NCI-H2227 (cell line): ENCODE results near the gene NCK2.

Experiments used
- DNase-seq: peaks from one replicate; lab custom pipeline; 2025; ENCODE audit not compliant: unreplicated experiment; lab: John Stamatoyannopoulos, UW

Gene NCK2

DNA sequence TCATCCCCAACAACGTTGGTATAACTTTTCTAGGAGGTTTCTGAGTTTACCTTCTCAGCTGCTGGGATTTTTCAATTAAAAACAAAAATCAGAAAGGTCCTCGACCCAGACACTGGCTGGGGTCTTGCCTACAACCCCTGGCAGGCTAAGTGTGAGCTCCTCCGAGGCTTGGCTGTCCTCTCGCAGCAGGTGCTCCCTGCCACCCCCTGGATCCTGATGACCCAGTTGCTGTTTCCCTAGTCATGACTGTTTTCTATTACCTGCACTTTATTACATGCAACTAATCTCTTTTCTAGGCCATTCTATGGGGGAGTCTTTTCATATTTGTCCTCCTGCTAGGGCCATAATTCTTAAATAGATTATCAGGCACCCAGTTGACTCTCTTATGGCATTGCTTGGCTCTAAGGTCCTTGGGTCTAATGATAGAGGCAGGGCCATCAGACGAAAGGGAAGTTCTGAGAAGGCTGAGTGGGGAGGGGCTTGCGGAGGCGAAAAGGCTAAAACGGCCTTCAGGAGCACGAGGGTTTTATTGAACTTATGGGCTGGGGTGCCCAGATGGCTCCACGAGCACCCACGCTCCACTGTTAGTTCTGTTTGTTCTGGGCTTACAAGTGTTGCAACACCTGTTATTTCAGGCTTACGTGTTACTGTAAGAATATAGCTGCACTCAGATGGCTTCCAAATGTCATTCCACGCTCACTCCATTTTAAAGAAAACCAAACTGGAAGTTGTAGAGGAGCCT, 166.0 kb downstream of the NCK2 start:
- DNase-seq, result no peak

DNA sequence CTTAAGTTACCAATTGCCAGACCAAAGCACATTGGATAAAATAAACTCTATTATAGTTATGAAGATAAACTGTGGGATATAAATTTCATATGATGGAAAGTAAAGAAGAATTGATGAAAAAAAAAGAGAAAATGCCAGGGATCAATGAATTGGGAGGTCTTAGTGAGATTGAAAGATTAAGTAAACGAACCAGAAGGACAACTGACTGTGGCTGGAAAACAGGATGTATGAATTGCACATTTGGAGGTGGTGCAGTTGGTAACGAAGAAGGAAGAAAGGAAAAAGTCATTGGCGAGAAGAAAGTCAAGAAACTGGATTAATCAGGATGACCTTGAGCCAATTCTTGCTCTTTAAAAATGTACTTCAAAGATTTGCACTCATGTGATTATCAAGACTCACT, 166.7 kb downstream of the NCK2 start:
- DNase-seq, result no peak

DNA sequence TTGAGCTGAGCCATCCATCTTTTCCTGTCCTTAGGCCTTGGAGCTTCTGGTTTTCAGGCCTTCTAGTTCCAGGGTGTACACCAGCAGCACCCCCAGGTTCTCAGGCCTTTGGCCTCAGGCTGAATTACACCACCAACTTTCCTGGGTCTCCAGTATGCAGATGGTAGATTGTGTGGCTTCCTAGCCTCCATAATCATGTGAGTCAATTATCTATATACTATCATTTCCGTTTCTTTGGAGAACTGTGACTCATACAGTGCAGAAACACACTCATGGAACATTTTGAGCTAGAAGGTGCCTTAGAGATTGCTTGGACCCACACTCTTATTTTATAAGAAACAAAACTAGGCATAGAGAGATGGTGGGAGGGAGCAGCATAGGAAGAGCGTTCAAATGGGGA, 167.4 kb downstream of the NCK2 start:
- DNase-seq, result no peak

DNA sequence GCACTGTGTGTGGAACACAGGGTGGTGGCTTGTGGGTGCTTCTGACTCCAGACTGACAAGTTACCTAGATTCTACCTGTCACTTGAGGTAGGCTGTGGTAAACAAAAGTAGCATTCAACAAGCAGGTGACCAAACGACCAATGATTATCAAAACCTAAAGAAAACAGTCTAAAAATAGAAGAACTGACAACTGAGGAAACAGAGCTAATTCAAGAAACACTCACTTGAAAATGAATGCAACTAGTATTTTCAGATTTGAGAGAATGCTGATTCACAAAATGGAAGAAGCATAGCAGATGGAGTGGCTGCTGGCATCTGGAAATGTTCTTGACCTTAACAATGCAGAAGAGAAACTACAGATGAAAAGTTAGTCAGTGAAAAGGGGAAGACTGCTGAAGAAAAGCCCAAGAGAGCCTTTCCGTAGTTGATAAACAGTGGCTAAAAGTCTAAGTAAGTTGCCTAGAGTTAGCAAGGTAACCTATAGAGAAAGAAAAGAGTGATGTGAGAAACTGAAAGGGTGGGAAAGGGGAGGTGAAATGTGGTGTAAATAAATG, 170.4 kb downstream of the NCK2 start:
- no peak for DNase-seq

DNA sequence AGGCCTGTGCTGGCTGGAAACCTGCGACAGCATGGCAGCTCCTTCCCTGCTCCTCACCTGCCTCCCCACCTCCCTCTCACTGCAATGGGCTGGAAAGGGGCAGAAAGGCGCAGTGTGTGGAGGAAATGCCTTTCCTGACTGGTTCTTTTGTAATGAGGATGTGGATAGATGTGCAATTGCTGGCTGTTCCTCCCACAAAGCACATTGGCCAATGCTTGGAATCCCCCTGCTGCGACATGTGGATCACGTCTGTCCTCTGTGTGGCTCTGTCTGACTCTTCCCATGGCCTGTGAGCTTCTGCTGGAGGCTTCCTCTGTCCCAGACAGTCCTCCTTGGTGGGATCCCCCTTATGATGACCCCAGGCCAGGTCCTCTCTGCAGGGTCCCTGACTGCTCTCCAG, 172.5 kb downstream of the NCK2 start:
- DNase-seq, result no peak

DNA sequence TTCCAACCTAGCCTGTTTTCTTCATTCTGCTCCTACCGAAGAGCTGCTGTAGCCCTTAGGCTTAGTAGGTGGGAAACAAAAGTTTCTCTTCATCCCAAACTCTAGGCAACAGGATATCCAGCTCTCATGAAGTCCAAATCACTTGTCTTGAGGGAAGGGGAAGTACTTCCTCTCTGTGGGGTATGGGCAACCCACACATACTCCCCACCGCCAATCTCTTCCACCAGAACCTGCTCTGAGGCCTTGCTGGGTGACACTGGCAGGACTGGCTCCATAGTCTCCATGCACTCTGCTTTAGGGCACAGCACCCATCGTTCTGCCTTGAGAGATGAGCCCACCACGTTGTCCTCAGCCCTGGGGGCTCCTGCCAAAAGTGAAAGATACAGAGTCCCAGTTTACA, 173.0 kb downstream of the NCK2 start:
- DNase-seq, result no peak

DNA sequence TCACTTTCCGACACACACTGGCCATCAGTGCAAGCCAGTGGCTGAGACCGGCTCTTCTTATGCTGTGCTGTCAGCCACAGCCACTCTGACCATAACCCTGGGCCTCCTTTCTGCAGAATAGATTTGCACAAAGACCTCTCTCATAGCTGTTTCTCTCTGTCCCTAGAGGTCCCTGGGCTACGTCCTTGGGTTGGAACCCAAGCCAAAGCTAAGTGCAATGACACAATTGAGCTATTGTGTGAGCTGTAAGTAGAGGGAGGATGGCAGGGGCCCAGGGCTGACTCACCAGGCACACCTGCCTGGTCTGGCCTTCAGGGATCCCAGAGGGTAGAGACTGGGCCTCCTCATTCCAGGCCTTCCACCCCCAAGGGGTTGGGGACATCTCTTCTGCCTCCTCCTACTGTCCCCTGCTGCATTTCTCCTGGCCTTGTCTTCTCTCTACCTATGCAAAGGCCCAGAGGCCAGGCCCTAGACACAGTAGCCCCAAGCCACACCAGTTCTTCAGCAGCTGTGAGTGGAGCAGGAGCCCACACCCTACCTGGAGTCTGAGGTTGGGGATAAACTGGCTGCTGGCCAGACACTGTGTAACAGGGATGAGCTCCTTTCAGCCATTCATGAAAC, 174.6 kb downstream of the NCK2 start:
- DNase-seq, result no peak

DNA sequence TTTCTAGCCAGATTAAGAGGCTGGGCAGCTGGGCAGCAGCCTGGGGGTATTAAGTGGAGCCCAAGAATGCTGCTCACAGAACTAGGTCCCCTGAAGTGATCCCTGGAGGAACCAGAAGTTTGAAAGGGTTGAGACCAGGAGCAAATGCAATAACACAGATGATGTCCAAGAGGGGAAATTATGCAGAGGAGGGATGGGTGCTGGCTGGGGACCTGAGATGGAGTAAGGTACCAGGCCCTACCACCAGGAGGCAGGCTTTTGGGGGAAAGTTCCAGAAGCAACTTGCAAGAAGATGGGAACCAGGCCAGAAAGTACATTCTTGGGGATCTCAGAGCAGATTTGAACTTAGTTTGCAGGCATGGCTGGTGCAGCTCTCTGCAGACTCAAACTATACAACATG, 175.1 kb downstream of the NCK2 start:
- DNase-seq, result no peak

DNA sequence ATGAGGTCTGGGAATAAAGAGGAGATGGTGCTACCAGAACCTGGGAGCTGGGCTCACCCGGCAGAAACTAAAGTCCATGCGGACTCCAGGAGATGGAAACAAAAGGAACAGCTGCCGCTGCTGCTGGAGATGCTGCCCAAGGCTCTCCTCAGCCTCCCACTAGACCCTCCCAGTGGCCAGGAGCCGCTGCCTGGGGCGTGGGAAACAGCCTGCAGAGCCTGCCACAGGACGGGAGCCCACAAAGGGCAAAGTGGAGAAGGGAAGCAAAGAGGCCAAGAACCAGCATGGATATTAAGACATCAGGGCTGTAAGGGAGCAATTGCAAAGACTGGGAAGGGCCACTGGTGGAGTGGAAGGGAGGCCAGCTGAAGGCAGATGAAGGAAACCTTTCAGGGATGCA, 179.6 kb downstream of the NCK2 start:
- DNase-seq, result no peak

DNA sequence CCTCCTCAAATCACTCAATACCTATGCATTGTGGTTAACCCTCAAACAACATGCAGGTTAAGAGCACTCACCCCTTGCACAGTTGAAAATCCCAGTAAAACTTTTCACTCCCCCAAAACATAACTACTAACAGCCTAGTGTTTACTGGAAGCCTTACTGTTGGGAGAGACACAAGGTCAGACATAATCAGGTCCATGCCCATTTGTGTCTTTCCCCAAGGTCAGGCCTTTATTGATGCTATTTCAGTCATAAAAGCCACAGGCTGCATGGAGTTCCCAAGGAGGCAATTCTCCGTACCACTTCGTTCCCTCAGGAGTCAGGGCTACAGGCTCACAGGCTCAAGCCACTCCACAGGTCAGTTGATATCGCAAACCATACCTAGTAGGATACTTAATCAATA, 180.2 kb downstream of the NCK2 start:
- DNase-seq, result no peak

DNA sequence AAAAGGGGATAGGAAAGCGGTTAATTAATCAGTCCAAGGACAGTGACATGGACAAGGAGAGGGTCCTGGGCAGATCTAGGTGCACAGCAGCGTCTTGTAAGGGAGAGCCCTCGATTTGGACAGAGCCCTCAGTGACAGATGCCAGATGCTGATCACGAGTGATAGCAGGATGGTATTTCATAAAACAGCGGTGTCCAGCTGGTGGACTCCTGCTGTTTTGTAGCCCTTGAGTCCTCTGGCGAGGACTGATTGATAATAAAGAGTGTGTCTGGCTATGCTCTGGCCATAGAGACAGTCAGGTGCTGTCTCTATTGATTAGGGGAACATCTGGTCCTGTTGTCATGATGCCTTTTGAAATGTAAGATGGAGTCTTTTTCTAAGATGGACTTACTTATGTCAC, 180.7 kb downstream of the NCK2 start:
- DNase-seq, result no peak

DNA sequence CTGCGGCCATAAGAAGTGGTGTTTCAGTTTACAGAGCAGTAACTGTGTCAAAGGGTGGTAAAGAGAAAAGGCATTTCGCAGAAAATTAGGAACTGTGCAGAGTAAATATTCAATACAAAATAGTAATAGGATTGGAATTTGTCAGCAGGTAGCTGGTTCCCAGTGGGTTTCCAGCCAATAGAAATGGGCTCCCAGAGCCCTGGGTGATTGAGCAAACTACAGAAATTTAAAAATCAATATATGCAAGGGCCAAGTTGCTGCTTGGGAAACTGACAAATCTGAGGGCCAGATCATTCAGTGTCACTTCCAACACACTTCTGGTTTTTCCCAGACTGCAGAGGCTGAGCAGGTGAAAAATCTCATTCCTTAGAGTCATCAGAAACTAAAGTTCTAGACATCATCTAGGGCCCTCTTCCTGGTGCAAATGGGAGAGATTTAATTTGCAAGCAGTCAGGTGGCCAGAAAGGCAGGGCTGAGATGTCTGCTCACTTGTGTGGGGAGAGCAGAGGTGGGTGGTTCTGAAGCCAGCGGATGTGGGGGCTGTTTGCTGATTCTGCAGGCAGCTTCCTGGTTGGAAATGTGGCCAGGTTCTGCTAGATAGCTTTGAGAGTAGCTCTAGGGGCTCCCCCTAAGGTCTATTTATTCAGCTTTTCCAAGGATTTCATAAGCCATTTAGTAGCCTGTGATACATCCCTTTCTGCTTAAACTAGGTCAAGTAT, 182.4 kb downstream of the NCK2 start:
- DNase-seq, result no peak

DNA sequence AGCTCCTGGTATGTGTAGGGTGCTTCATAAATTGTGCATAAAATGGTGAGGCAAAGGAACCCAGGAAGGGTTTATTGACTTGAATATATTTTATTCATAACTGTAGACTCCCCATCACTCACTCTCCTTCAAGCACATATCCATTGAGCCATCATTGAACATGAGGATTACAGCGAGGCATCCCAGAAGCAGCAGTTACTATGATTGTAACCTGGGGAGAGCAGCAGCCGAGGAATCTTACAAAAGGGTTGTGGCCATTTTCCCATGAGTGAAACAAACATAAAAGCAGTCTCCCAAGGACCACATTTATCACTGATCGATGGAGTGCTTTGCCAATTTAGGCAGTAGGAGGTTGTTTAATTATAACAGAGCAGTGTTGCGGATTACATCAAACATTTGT, 183.4 kb downstream of the NCK2 start:
- no peak for DNase-seq

DNA sequence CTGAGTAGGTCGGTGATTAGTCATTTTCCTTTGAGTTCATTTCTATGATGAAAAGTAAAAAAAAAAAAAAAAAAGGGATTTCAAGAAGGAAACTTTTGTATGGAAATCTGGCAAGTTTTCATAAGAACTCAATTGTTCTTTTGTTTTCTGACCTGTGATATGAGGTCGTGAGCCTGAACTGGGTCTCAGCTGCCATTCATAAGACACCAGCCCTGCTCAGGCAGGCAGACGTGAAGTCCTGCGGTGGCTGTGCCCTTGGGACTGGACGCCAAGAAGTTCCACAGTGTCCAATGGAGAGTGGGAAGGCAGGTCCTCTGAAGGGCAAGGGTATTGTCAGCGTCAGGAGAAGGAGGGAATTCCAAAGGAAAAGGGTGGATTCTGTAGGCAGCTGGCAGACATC, 183.9 kb downstream of the NCK2 start:
- no peak for DNase-seq

DNA sequence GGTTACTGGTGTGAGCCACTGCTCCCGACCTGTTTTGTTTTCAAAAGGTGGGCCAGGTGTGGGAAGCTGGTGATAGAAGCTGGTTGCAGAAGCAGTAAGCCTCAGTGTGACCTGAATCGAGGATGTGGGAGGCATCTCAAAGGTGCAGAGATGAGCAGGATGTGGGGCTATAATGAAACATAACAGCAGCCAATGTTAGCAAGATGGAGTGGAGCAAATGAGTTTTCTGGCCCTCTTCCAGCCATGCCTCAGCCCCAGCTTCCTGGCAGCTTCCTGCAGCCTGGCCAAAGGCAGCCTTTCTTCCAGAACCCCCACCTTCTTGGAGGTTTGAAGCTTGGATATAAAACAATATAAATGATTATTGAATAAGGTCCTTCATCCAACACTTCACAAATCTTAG, 184.8 kb downstream of the NCK2 start:
- DNase-seq, result no peak

DNA sequence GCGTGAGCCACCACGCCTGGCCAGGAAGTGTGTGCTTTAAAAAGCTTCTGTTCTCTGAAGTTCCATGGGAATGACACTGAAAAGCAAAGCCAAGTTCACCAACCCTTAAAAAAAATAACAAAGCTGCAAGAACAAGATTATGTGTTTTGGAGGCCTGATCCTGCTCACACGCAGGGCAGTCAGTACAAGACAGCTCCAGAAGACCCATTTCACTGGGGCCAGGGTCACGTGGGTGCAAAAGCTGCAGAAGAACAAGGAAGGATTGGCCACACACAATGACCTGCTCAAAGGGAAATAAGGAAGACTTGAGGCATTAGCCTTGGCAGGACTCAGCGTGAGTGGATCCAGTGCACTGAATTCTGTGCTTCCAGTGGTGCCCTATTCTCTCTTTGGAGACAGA, 187.9 kb downstream of the NCK2 start:
- no peak for DNase-seq

DNA sequence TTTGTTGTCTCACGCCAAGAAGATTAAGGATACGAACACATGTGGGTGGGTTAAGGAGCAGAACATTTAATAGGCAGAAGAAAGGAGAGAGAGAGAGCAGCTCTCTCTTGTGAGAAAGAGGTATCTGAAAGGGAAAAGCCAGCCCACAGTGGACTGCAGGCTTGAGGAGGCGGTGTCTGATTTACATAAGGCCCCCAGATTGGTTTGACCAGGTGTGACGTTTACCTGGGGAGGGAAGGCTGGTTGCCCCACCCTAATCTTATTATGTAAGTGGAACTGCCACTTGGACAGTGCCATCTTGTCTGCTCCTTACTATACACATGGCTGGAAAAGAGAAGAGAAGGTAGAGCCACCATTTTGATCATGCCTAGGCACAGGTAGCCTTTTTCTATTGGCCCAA, 189.2 kb downstream of the NCK2 start:
- DNase-seq, result no peak

DNA sequence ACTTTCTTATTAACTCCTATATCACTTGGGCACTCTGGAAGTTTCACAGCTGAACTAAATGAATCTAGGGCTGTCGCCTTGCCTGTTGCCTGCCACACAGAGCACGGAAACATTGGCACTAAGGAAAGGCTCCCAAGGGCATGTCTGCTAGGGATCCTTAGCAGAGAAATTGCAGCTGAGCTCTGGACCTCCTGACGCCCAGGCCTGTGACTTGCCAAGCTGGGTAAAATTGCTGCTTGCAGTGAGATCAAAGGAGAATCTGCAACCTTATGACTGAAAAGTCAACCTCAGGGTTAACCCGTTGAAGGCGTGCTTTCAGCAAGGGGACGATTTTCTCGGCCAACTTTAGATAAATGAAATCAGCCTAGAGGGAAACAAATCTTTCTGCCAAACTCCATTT, 189.8 kb downstream of the NCK2 start:
- DNase-seq, result peak; percentile 8

DNA sequence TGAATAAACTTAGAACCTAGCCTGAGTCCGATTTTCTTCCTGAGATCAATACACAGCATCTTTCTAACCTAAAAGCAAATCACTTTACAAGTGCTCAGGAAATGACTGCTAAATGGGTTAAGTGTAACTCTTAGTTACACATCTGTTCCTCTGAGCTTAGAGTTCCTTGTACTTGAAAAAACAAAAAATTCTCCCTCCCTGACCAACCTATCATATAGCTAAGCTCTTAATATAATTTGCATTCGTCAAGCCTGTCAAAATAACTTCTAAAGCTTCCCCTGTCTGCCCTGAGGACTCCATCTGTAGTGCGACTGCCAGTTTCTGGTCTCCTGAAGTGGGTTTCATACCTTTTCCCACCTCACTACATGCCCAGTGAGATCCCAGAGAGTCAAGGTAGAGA, 190.4 kb downstream of the NCK2 start:
- no peak for DNase-seq

DNA sequence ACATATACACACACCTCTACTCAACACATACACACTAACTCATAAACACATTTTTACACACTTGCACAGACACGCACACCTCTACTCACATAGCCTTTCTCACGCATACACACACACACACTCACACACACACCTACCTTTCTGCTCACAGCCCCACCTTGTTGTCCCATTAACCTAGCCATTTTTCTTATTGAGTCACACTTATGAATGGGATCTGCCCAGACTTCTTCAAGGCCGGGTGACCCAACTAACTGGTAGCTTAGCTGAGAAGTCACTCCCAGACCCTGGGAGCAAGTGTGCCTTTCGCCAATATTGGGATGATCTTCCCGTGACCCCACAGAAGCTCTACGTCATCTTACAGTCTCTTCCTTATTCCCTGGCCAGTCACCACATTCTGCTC, 192.2 kb downstream of the NCK2 start:
- DNase-seq, result no peak

DNA sequence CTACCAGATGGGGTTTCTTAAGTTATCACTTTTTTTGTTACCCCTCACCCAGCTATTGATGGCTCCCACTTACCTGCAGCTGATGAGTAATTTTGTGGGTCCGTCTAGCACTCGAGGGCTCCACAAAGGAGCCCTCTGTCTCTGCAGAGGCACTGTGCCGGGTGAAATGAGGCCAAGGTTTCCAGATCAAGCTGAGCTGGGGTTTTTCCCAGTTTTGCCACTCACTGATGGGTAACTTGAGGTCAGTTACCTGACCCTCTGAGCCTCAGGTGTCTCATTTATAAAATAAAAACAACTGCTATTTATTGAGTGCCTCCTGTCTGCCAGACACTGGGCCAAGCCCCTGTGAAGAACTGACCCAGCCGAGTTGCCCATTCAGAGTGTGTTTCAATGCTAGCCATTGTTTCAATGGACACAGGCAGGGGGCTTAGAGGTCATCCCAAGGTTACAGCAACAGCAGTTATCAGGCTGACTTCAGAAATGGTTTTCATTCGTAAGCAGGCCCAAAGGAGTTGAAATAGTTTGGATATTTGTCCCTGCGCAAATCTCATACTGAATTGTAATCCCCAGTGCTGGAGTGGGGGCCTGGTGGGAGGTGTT, 192.9 kb downstream of the NCK2 start:
- DNase-seq, result no peak
